Lower leg skin (tissue), 3 donors: ENCODE data around the gene AKR1C3.
"Not testable (repeated sequence)": the region's sequence is repeated elsewhere in the genome, so short reads cannot be mapped to it uniquely, and the experiment has no call there.

Source experiments
- CTCF ChIP-seq, 3 donors: fragments of 450-650 bp; IDR thresholded peaks; one replicate each; pipeline ENCODE4 v1.5.1; 2016; ENCODE audit warnings: antibody characterized with exemption in 3 of 3, mild to moderate bottlenecking in 3 of 3, moderate library complexity in 2 of 3
- POLR2A ChIP-seq, 2 donors: fragments of 450-650 bp; IDR thresholded peaks; one replicate each; pipeline ENCODE4 v1.6.1; 2016 to 2017; ENCODE audit warnings: antibody characterized with exemption in 2 of 2, mild to moderate bottlenecking in 1 of 2, moderate library complexity in 1 of 2

DNA sequence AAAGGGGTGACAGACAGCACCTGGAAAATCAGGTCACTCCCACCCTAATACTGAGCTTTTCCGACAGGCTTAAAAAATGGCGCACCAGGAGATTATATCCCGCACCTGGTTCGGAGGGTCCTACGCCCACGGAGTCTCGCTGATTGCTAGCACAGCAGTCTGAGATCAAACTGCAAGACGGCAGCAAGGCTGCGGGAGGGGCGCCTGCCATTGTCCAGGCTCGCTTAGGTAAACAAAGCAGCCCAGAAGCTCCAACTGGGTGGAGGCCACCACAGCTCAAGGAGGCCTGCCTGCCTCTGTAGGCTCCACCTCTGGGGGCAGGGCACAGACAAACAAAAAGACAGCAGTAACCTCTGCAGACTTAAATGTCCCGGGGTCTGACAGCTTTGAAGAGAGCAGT lies 15.6 kb downstream of the AKR1C3 start:
- not testable (repeated sequence) for TF ChIP-seq POLR2A, CTCF (IDR thresholded peaks at IDR 0.05)
